AG10803 (cell line): ENCODE measurements around the gene SAFB.

ENCODE experiments used
- DNase-seq: peaks from one replicate; pipeline ENCODE4 v3.0.0; 2010; ENCODE audit warnings: low read depth
- H3K4me3 ChIP-seq: 2 replicates; pipeline ENCODE4 v1.5.1; 2011; ENCODE audit warnings: mild to moderate bottlenecking, low read length, control low read depth
- TF ChIP-seq, protein P1 (sequence below): conservative IDR thresholded peaks from 2 replicates; pipeline ENCODE4 v1.5.1; 2011; ENCODE audit warnings: mild to moderate bottlenecking, low read length, control low read depth, inconsistent platforms

The SAFB gene

DNA sequence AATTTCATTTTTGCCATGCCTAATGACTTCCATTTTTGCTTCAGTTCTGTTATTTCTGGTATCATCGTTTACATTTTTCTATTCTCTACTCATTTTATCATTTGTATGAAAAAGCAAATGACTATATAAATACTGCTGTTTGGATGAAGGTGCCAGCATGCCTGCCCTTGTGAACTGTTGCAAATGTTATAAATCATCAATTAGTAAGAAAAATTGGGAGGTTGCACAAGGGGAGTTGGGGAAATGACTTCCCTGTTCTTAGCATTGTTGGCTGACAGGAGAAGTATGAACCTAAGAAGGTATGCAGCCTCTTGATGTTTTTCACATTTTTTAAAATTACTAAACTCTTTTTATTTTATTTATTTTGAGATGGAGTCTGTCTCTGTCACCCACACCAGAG, 15.1 kb downstream of the SAFB start:
- no peak overlapping the region for H3K4me3 ChIP-seq
- TF ChIP-seq, protein P1, sequence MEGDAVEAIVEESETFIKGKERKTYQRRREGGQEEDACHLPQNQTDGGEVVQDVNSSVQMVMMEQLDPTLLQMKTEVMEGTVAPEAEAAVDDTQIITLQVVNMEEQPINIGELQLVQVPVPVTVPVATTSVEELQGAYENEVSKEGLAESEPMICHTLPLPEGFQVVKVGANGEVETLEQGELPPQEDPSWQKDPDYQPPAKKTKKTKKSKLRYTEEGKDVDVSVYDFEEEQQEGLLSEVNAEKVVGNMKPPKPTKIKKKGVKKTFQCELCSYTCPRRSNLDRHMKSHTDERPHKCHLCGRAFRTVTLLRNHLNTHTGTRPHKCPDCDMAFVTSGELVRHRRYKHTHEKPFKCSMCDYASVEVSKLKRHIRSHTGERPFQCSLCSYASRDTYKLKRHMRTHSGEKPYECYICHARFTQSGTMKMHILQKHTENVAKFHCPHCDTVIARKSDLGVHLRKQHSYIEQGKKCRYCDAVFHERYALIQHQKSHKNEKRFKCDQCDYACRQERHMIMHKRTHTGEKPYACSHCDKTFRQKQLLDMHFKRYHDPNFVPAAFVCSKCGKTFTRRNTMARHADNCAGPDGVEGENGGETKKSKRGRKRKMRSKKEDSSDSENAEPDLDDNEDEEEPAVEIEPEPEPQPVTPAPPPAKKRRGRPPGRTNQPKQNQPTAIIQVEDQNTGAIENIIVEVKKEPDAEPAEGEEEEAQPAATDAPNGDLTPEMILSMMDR: no peak

DNA sequence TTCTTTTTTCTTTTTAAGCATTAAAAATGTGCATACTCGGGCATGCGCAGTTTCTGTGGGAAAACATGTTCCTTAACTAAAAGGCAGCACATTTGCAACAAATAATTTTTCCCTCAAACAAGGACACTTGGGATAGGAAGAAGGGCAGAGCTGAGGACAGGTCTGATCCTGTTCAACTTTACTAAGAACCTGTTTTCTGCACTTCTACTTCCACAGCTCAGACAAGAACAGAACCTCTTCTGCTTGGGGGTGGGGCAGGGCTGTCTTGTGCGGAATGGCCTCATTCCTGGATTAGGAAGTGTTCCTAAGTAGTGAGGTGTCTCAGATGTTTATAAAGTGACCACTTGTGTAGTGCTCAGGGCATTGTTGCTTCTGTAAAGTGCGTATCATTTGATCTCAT, 18.3 kb downstream of the SAFB start:
- H3K4me3 ChIP-seq: no peak overlapping the region
- DNase-seq: no peak
- TF ChIP-seq, protein P1: no peak

More for the DNA sequence above, 15.1 kb downstream of the SAFB start:
- peak; percentile 89 for DNase-seq

DNA sequence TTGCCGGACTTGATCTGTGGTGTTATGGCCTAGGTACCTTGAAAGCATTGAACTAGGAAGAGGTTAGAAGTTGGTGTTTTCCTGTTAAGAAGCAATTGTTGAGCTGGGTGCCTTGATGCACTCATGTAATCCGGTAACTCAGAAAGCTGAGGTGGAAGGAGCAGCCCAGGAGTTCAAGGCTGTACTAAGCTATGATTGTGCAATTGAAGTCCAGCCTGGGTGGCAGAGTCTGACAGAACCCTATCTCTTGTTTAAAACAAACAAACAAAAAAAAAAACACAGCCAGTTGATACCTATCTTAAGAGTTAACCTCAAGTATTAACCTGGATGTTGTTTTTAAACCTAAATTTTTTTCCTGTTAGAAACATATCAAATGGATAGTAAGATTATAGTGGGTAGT, 19.3 kb downstream of the SAFB start:
- no peak for DNase-seq

DNA sequence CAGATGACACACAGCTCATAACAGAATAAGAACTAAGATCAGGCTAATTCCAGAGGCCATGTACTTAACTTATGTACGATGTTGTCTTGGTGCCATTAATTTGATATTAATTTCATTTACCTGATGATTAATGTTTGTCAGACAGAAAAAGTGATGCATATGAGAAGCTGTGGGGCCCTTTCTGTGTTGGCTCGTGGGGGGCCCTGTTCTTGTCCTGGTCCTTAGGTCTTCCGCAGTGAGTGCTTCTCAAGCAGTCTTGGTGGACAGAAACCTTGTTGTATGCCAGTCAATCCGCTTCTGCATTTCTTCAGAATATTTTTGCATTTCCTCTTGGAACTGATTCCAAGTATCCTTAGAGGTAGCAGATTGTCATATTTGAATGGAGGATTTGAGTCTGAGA, 20.2 kb downstream of the SAFB start:
- TF ChIP-seq, protein P1: no peak

More for the DNA sequence above, 19.3 kb downstream of the SAFB start:
- TF ChIP-seq, protein P1: no peak
- no peak overlapping the region for H3K4me3 ChIP-seq

DNA sequence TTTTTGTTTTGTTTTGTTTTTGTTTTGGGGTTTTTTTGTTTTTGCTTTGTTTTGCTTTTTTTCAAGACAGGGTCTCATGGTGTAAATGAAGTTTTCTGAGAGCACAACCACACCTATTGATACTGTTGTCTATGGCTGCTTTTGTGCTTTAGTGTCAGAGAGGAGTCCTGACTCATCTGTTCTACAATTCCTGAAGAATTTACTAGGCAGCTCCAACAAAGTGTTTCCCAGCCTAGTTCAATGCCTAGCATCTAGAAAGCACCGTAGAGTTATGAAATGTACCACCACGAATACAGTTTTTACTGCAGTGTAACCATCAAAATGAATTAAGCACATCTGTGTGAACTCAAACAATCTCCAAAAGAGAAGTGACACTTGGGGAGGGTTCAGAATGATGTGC, 21.2 kb downstream of the SAFB start:
- no peak overlapping the region for H3K4me3 ChIP-seq
- peak; percentile 38 for DNase-seq
- TF ChIP-seq, protein P1: no peak

More for the DNA sequence above, 20.2 kb downstream of the SAFB start:
- H3K4me3 ChIP-seq: no peak overlapping the region
- DNase-seq: no peak

DNA sequence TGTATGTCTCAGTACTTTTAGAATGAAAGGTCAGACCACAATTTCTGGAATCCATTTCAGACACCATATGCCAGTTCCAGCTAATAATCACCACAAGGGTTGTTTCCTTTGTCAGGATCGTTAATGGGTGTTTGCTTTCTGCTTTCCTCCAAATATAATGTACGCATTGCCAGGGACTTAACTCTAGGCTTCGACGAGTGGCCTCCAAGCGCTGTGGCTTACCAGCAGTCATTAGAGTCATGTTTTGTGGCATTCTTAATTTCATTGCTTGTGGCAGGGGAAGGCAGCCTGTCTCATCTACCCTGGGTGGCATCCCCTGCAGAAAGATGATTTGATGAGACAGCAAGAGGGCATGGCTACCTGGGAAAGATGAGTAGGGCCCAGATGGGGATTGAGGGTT, 22.5 kb downstream of the SAFB start:
- TF ChIP-seq, protein P1: no peak
- DNase-seq: no peak
- H3K4me3 ChIP-seq: no peak overlapping the region

DNA sequence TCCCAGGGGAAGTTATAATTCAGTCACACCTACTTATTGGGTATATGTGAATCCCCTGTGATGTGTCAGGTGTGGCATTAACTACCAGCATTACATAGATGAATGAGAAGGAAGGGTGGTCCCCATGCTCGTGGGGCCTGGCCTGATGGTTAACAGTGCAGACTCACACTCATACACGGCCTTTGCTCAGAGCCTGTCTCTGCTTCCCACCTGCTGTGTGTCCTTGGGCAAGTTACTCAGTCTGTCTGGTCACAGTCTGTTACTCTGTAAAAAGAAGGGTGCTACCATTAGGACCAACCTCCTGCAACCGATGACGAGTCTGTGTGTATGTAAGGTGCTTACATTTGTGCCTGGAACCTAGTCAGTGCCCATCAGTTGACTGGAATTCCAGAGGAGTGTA, 23.8 kb downstream of the SAFB start:
- TF ChIP-seq, protein P1: no peak
- DNase-seq: no peak

More for the DNA sequence above, 23.8 kb downstream of the SAFB start:
- no peak overlapping the region for H3K4me3 ChIP-seq
